CD4-positive, alpha-beta T cell treated with Interferon alpha-2 for 1 hour (primary cell): ENCODE measurements around the gene CASP9.

Source experiments
- DNase-seq, 2 donors: peaks; one replicate each; pipeline ENCODE4 v3.0.0-alpha.2; 2020 to 2022

CASP9 gene

GRCh38 chr1:15444468-15445389 is 79.3 kb downstream of the CASP9 start:
- DNase-seq = no peak

- DNase-seq = no peak
Measured at GRCh38 chr1:15443281-15443680, 80.7 kb downstream of the CASP9 start.

GRCh38 chr1:15442759-15443158 is 81.3 kb downstream of the CASP9 start:
- no peak for DNase-seq

- DNase-seq = no peak
Measured at GRCh38 chr1:15442119-15442518, 81.9 kb downstream of the CASP9 start.
